NCI-H2029 (cell line): ENCODE data around the gene BTNL2.
A peak's percentile ranks its signal among the peaks of the same experiment; 100 is the strongest.

Experiments
- DNase-seq: peaks from one replicate; lab custom pipeline; 2025; lab: John Stamatoyannopoulos, UW

The BTNL2 gene

DNA sequence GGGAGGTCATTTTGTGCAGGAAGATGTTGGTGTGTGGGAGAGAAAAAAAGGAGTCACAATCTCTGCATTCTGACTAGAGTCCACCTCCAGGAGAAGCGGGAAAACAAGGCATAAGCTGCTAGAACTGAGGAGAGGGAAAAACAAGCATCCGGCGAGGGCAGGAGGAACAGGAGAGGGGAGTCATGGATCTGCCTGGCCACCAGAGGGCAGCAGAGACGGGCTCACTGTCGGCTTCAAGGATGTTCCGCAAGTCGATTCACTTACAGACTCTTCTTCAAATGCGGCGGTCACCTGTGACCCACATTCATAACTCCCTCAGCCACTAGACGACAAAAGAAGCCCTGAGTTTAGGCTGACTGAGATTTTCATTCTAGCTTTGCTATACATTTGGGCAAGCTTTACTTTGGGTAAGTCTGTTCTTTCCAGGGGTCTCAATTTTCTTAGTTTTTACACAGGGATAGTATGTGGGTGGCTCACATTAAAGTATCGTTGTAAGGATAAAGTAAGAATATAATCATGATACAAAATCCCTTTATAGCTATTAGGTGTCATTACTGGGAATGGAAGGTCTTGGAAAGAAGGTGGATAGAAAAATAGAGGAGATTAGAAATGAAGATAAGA is 6.6 kb upstream of the BTNL2 start:
- peak; percentile 32 for DNase-seq

DNA sequence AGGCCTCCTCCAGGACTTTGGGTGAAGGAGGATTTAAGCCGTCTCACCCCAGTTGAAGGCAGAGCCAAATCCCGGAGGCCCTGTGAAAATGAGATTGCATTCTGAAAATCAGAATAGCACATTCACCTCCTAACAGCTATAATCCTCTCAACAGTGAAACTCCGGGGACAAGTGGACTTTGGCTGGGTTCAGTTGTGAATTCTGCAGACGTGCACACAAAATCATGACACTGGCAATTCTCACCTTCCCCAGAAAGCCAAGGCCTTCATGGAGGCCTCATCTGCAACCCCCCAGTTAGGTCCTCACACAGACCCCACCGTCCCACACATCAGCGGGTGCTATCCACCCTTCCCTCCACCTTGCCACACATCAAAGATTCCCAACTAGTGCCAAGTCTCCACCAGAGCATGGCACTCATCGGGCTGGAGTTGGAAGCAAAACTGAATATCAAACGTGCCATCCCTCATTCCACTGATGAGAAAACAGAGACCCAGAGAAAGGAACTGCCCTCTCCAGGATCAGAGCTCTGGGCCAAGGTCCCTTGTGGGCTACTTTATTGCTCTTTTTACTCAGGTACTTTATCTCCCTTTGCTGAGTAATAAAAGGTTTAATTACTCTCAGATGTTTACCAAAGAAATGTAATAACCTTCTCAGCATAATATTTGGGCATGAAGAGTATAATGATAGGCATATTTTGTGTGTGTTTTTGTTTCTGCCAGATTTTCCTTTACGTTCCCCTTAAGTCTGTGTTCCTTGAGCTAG is 4.8 kb upstream of the BTNL2 start:
- no peak for DNase-seq

DNA sequence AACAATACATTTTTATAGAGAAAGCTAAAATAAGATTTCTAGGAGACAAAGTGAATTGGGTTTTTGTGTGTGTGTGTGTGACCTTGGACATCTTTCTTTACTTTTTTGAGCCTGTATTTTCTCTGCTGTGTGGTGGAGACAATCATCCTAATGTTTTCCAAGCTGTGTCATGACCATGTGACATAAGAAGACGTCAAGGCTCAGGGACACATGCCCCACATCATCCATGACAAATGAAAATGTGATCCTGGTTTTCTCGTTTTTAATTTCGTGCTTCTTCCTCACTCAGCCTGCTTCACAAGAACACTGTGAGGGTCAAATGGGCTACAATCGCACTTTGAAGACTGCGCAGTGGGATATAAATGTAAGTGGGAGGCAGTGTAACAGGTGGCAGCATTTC is 3.9 kb upstream of the BTNL2 start:
- no peak for DNase-seq

DNA sequence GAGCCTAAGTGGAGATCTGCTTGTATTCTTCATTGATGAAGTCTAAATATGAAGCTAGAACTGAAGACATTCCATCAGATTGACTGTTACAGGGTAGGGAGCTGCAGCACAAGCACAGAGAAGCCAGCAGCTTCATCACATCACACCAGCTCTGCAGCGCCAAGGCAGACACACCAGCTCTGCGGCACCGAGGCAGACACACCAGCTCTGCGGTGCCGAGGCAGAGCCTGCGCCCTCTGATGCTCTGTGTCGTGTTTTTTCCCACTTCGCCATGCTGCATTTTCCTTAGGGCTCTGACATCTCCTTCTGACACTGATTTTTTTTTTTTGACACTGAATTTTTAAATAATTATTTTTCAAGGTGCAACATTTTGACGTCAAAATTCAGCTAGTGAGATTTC is 784 bp downstream of the BTNL2 start:
- DNase-seq = no peak

DNA sequence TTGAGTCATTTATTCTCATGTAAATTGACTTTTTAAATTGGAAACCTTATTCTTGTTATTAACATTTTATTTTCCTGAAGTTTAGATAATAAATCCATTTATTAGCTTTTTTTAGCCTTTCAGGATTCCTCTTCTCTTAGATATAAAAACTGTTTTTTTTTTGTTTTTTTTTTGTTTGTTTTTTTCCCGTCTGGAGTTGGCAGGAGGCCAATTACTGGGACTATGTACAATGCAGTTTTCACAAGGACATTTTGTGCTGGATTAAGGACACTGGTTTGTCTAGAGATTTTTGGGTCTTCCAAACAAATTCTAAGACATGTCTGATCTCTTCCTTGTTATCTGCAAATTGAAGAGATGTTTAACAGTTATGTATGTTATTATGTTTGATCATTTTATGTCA is 1.3 kb downstream of the BTNL2 start:
- DNase-seq = no peak

DNA sequence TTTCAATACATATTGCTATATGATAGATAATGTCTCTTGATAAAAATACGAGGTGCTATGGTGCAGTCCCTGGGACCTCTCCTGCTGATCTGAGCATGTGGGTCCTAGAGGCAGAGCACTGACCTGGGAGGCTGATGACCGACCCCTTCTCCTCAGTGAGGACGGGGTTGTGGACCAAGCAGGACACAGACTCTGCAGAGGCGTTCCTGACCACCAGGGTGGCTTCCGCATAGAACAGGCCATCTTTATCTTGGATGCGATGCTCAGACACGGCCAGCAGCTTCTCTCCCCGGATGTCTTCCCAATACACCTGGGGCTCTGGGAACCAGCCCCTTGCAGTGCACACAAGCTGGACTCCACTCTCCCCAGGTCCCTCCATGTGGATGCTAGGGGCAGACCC is 4.2 kb downstream of the BTNL2 start:
- DNase-seq = no peak

DNA sequence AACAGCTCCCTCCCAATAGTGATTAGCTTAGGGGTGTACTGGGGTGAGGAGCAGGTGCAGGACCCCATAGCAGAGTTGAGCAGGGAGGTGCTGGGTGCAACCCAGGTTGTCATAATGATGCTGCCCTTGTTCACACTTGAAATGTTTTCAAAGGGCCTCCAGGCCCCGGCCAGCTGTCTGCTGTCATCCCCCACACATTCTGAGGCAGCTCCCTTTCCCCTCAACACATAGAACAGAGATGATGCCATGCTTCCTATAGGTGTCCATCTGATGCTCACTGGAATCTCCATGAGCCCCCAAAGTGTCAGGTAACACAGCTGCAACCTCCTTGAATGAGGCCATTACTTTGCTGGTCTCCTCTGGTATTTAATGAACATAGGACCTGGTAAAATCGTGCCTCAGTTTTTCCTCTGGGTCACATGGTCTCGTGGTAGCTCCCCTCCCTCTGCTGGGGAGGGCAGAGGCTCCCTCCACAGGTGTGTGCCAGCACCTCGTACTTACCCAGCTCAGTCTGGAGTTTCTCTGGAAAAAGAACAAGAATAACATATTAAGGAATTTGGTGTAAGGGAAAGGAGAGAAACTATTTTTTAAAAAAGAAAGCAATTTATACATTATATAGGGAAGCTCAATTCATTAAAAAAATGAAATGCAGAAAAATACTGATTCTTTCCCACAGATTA is 5.6 kb downstream of the BTNL2 start:
- DNase-seq = no peak

DNA sequence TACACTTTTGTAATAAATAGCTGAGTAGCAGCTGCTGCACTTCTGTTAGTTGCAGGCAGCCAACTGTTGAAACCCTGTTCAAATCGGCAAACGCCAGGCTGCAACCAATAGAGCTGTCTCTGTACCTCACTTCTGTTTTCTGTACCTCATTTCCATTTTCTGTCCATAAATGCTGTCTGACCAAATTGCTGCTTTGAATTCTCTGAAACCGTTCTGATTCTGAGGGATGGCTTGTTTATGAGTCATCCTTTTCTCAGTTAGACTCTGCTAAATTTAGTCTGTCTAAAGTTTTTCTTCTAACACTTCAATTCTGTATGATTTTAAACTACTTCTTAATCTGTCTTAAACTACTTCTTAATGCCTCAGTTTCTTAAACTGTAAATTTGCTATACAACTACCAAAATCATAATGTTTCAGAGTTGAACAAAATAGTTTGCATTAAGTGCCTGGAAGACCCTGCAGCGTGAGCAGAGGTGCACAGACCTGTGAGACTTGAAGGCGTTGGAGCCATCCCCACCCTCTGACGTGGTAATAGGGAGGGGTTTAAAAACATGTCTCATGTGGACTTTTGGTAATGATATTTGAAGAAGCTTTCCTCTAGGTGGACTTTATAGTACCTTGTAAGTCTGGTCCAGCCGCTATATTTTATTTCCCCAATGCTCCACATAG is 9.6 kb downstream of the BTNL2 start:
- no peak for DNase-seq

DNA sequence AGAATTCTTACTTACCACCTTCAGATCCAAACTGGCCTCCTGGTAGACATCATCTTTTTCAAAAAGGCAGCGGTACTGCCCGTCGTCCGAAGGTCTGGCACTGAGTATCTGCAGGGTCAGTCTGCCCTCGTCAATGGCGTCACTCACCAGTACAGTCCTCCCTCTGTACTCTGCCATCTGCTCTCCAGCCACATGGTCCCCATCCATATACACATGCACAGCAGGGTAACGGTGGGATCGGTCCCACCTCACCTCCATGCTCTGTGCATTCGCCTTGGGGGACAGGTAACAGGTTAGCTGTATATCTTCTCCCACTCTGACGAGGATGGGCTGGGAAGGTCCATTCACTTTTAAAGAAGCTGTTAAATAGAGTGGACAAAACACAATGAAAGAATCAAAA is 11.0 kb downstream of the BTNL2 start:
- no peak for DNase-seq

DNA sequence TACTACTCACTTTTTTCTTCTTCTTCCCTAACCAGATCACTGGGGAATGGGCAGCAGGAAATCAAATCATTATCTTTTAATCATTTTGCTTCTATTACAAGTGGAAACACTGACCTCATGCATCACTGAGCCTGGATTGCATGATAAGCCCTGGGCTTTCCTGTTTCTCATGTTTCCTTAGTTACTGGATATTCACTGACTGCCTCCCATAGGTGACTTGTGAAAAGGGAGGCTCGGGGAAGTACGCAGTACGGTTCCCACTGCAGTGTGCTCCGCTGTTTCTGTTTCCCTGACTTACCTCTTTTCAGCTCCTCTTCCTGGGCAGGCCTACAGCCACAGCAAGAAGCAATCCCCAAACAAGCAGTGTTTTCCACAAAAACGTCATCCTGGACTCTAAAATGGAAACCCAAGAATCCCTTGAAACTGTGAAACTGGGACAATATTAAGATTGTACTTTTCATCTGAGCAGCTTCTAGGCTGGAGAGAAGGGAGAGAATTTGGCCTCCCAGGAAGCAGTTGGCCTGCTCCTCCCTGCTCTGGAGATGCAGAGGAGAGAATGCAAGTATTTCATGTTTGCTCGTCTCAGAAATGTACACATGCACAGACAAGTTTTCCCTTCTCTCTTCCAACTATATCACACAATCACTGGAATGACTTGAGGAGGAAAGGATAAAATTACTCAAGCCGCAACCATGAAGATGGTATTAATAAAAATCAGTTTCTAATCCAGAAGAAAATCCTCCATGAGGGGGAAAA is 13.1 kb downstream of the BTNL2 start:
- no peak for DNase-seq

DNA sequence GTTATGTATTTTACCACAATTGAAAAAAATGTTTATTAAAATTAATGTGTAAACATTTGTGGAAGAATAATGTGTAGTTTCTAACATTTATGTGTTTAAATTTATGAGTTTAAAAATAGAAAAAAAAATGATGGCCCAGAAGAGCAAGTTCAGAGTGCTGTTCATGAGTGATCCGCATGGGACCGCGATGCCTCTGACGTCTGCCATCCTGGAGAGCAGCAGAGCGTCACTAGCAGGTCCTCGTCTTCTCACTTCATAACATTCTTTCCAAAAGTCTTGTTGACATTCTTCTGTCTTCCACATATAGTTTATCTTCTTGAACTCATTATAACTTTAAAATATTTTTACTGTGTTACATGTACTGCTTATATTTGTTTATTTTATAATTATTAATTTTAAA is 15.5 kb downstream of the BTNL2 start:
- no peak for DNase-seq

DNA sequence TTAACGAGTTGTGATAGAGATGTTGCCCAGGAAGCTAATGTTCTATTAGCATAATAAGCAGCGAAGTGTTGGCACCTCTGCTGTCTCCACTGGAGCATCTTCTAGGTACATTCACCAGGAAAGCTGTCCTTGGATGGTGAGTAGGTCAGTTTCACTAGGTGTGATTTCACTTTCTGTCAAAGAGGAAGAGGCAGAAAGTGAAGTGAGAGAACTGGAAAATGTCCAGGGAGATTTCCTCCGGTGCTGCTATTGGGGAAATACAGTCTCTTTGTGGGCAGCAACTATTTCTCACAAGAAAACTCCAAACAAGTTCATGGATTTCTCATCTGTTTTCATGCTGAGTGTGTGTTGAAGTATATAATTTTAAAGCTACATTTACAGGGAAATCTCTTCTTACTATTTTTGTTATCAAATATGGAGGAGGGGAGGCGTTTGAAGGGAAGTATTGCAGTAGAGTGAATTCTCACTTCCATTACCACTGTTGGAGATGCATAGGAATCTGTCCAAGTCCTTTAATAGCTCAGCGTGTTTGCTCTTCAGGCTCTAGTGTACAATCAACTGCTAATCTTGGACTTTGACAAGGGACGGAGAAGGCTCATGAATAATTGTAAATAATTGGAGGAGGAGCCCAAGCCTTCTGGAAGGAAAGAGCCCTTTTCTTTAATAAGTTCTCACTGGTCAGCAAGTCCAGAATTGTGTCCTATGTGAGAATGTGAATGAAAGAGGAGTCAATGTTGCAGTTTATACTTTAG is 19.2 kb downstream of the BTNL2 start:
- DNase-seq = no peak

DNA sequence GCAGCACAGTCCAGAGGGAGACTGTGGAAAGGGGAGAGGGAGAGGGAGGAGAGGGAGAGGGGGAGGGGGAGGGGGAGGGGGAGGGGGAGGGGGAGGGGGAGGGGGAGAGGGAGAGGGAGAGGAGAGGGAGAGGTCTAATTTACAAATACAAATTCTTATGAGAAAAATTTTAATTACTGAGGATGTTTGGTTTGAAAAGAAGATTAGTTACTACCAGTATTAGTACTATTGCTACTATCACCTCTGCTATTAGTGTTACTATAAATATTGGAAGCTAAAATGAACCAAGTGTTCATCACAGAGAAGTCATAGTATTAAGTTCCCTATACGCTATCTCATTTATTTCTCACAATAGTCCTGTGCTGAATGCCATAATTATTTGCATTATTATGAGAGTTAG is 20.9 kb downstream of the BTNL2 start:
- DNase-seq = no peak

DNA sequence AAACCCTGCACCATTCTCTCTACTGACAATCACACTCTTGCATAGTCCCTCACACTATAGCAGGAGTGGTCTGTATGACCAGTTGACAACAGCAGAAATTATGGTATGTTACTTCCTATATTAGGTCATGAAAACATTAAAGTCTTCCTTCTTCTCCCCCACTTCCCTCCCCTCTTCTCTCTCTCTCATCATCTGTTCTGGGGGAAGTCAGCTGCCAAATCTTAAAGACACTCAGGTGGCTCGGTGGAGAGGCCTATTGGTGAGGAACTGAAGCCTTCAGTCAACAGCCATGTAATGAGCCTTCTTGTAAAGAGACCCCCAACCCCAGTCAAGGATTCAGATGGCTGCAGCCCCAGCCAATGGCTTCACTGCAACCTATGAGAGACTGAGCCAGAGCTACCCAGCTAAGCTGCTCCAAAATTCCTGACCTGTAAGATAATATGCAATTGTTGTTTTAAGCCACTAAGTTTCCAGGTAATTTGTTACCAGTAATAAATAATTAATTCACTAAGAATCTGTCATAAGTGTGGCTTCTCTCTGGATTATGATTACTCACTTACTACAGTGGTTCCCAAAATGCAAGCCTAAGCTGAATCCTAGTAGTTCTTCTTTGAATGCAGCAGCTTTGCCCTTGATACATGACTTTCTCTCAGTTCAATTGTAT is 24.1 kb downstream of the BTNL2 start:
- DNase-seq = no peak

DNA sequence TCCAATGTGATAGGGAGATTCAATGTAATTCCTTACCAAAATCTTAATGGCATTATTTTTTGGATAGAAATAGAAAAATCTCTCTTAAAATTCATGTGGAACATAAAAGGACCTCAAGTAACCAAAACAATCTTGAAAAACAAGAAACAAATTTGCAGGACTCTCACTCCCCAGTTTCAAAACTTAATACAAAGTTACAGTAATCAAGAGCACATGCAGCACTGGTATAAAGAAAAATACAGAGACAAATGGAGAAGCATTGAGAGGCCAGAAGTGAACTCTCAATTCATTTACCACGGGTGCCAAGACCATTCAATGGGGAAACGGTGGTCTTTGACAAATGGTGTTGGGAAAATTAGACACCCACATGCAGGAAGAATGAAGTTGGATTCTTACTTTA is 27.4 kb downstream of the BTNL2 start:
- DNase-seq = no peak

DNA sequence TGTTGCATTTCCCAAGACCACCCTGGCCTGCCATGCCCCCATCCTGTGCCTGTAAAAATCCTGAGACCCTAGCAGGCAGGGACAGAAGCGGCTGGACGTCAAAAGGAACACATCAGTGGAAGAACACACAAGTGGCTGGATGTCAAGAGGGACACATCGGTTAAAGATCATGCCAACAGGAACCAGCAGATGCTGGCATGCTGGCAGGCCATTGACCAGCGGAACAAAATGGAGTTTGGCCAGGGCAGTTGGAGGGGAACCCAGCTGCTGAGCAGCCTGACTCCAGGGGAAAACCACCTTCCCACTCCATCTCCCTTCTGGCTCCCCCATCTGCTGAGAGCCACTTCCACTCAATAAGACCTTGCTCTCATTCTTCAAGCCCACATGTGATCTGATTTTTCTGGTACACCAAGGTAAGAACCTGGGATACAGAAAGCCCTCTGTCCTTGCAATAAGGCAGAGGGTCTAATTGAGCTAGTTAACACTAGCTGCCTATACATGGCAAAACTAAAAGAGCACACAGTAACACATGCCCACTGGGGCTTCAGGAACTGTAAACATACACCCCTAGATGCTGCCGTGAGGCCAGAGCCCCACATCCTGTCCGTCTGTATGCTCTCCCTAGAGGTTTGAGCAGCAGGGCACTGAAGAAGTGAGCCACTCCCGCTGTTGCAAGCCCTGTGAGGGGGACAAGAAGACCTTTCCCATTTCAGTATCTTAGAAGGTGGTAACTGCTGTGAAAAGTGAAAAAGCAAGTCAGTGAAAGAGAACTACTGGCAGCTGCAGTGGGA is 31.0 kb downstream of the BTNL2 start:
- no peak for DNase-seq

DNA sequence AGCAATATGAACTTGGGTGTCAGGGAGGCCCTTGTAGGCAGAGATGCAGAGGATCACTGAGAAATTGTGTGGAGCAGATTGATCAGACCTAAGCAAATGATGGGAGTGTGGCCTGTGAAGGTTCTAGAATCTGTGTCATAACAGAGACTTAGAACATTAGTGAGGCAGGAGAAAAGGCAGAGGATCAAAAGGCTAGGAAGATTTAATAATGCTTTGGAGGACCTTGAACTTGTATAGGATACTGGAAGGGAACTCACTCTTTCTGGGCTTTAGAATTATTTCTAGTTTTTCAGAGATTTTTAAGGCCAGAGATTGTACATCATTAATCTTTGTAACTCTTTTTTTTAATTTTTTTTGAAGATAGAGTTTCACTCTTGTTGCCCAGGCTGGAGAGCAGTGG is 35.2 kb downstream of the BTNL2 start, which contains the start of gene TSBP1:
Gene TSBP1 (minus strand): TSS at position 101 of the 400 bp plus-strand sequence. CDS start 197 bp downstream, outside the sequence.
- no peak for DNase-seq

DNA sequence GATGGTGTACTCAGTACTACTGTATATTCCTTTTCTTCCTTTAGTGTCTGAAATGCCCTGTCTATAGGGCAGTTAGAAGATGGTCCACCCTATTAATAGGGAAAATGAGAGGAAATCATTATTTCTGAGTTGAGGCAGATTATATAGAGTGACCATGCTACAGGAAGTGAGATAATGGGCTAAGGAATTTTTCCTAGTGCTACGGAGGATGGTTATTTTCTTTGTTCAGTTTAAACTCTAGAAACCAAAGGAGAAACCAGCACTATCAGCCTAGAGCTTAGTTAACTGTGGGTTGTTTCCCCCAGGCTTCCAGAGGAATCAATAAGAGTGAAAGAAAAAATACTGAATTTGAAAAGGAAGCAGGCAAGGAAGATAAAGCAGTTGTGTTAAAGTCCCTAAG is 35.8 kb downstream of the BTNL2 start:
- DNase-seq = no peak

DNA sequence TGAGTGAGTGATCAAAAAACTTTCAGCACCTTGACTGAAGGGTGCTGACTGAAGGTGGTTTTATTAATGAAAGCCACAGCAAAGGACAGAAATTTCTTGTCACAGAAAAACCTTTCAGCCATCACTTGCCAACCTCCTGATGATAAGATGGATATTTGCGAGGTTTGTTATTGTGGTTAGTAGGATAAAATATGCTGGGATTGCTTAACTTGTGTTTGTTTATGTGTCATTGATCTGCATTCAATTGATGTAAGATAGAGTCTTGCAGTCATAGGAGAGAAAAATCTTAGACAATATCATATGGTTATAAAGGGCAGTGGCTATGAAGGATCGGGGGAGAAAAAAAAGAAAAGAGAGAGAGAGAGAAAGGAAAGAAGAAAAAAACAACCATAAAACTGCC is 36.5 kb downstream of the BTNL2 start:
- no peak for DNase-seq

DNA sequence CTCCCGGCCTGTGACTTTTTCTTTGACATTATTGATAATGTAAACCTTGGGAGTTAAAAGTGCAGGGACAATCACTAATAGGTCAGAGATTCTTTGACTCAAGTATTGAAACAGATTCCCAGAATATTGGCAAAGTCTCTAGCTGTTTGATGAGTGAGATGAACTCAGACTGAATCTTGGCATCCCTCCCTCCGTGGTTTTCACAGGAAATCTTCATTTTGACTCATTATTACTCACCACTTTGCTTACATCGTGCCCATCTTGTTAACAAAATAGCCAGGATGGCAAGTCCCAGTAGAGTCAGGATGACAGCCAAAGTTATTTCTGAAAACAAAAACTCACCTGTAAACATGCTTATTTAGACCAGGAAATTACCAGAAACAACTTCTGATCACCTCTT is 37.3 kb downstream of the BTNL2 start:
- DNase-seq = no peak
